Neuron (in vitro differentiated cells): ENCODE data around the gene DENND1A.

ENCODE experiments used
- H2AFZ ChIP-seq: one replicate; pipeline ENCODE4 v1.6.1; 2013; ENCODE audit warnings: low read depth, mild to moderate bottlenecking, inconsistent platforms, low read length, moderate library complexity
- H3K27me3 ChIP-seq: one replicate; pipeline ENCODE4 v1.6.1; 2013; ENCODE audit warnings: low read length; ENCODE audit not compliant: insufficient read depth
- H3K36me3 ChIP-seq: one replicate; pipeline ENCODE4 v1.6.1; 2013; ENCODE audit warnings: low read length; ENCODE audit not compliant: insufficient read depth
- H3K4me1 ChIP-seq: one replicate; pipeline ENCODE4 v1.6.1; 2013; ENCODE audit warnings: low read length; ENCODE audit not compliant: insufficient read depth
- H3K4me3 ChIP-seq: 2 replicates; pipeline ENCODE4 v1.5.1; 2013; ENCODE audit warnings: mild to moderate bottlenecking, low read length, moderate library complexity
- H3K9me3 ChIP-seq: one replicate; pipeline ENCODE4 v1.6.1; 2013; ENCODE audit warnings: low read length

Gene DENND1A

DNA sequence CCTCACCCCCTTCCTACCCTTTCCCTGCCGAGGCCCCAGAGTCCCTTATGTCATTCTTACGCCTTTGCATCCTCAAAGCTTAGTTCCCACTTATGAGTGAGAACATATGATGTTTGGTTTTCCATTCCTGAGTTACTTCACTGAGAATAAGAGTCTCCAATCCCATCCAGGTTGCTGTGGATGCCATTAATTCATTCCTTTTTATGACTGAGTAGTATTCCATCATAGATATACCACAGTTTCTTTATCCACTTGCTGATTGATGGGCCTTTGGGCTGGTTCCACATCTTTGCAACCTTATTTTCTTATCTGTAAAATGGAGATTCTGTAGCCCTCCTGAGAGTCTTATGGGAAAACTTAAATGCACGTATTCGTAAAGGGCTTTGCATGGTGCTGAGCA lies 537.1 kb downstream of the DENND1A start:
- no peaks in the 10 kb centered on the region for H3K36me3 ChIP-seq
- no peak overlapping the region for H2AFZ ChIP-seq
- peaks cover 23% of the 10 kb centered on the region for H3K4me1 ChIP-seq
- H3K27me3 ChIP-seq, result no peaks in the 10 kb centered on the region
- no peak overlapping the region for H3K4me3 ChIP-seq
- H3K9me3 ChIP-seq, result no peaks in the 10 kb centered on the region

GRCh38 chr9:123391946-123392345 lies 538.0 kb downstream of the DENND1A start:
- no peaks in the 10 kb centered on the region for H3K27me3 ChIP-seq
- no peak overlapping the region for H3K4me3 ChIP-seq
- H2AFZ ChIP-seq, result no peak overlapping the region
- no peaks in the 10 kb centered on the region for H3K9me3 ChIP-seq
- H3K4me1 ChIP-seq, result peaks cover 29% of the 10 kb centered on the region
- H3K36me3 ChIP-seq, result no peaks in the 10 kb centered on the region

- no peaks in the 10 kb centered on the region for H3K9me3 ChIP-seq
- H3K4me1 ChIP-seq, result peaks cover 30% of the 10 kb centered on the region
- no peaks in the 10 kb centered on the region for H3K27me3 ChIP-seq
- H3K36me3 ChIP-seq, result no peaks in the 10 kb centered on the region
- no peak overlapping the region for H2AFZ ChIP-seq
- no peak overlapping the region for H3K4me3 ChIP-seq
Measured at GRCh38 chr9:123391233-123391632, 538.7 kb downstream of the DENND1A start.

DNA sequence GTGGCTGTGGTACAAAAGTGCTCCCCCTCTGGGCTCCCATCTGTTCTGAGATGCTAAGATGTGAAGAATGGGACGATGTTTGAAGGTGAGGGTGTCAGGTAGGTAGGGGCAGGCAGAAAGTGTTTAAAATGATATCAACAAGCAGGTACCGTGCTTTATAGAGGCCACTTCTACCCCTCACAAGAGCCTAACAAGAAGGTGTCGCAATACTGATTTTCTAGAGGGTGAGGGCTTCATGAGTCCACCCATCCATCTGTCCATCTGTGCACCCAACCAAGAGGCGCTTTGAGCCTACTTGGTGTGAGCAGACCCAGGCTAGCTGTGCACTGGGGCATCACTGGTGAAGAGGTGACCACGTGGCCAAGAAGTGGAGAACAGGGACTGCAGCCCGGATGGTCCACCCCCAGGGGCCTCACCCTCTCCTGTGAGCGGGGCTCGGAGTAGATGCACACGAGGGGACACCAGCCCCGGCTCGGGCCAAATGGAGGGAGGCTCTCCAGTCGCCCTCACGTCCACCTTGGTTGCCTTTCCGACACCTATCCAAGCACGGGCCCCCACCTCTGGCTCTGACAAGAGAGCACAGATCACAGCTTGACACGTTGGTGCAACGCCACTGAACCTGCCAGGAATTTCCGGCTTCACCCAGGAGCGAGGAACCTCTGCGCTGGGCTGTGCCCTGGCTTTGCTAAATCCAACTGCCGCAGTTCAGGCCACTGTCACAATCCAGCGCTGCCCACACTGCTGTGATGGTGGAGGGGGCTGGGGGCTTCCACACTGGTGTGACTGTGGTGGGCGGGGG lies 539.4 kb downstream of the DENND1A start:
- Histone ChIP-seq H3K4me3 (no peak overlapping the region), H3K9me3 (no peaks in the 10 kb centered on the region), H3K4me1 (peaks cover 33% of the 10 kb centered on the region), H3K27me3 (no peaks in the 10 kb centered on the region), H3K36me3 (no peaks in the 10 kb centered on the region), H2AFZ (no peak overlapping the region)

DNA sequence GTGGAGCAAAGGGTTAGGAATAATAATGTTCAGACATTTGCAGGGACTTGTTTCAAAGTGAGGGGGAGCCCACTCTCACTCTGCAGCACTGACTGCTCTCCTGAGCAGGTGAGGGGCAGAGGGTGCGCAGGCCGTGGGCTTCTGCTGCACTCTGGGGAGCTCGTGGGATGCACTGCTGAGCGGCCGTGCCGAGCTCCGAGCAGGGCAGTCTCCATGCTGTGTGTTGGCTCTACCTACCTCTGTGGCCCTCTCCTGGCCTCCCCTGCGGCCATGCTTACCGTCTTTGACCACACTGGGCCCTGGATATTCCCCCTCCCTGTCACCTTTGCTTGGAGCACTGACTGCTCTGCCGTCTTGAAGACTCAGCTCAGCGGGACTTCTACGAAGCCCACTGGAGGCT lies 540.2 kb downstream of the DENND1A start:
- peaks cover 25% of the 10 kb centered on the region for H3K4me1 ChIP-seq
- no peak overlapping the region for H3K4me3 ChIP-seq
- H3K27me3 ChIP-seq, result no peaks in the 10 kb centered on the region

GRCh38 chr9:123389070-123389469 lies 540.9 kb downstream of the DENND1A start:
- Histone ChIP-seq H3K4me3 (no peak overlapping the region), H3K9me3 (no peaks in the 10 kb centered on the region), H2AFZ (no peak overlapping the region)

More for the DNA sequence above, 540.2 kb downstream of the DENND1A start:
- H3K36me3 ChIP-seq, result no peaks in the 10 kb centered on the region
- no peak overlapping the region for H2AFZ ChIP-seq
- no peaks in the 10 kb centered on the region for H3K9me3 ChIP-seq

GRCh38 chr9:123387686-123388085 lies 542.2 kb downstream of the DENND1A start:
- H3K4me1 ChIP-seq, result peaks cover 35% of the 10 kb centered on the region

More at GRCh38 chr9:123389070-123389469, 540.9 kb downstream of the DENND1A start:
- H3K36me3 ChIP-seq, result no peaks in the 10 kb centered on the region
- H3K4me1 ChIP-seq, result peaks cover 25% of the 10 kb centered on the region
- H3K27me3 ChIP-seq, result no peaks in the 10 kb centered on the region

DNA sequence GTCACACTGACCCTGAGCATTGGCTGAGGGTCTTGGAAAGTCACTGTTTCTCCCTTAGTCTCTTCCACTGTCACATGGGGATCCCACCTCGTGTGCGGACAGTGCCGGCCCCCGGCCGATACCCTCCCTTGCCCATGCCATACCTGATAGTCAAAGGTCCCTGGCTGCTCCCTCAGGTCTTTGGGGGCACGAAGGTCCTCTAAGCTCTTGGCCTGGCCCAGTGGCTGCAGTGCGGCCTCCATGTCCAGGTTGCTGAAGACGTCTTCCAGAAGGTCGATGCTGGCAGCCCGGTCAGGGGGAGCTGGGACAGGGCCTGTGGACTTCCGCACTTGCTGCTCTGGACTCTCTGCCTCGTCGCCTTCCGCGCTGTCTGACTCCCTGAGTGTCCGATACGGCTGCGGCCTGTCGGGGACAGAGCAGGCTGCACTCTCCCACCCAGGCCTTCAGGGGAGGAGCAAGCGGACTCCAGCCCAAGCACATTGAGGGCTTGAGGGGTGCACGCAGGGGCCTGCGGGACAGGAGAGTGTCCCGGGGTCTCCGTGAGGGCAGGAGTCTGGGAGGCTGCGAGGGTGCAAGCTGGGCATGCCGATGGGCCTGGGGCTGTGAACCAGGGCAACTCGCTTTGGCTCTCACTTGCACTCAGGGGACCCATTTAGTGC lies 546.3 kb downstream of the DENND1A start:
- H3K4me1 ChIP-seq, result peaks cover 24% of the 10 kb centered on the region
- no peak overlapping the region for H3K4me3 ChIP-seq
- no peaks in the 10 kb centered on the region for H3K27me3 ChIP-seq
- H2AFZ ChIP-seq, result no peak overlapping the region
- peaks cover 4% of the 10 kb centered on the region for H3K36me3 ChIP-seq
- no peaks in the 10 kb centered on the region for H3K9me3 ChIP-seq

More at GRCh38 chr9:123387686-123388085, 542.2 kb downstream of the DENND1A start:
- Histone ChIP-seq H3K4me3 (no peak overlapping the region), H3K9me3 (no peaks in the 10 kb centered on the region), H2AFZ (no peak overlapping the region), H3K27me3 (no peaks in the 10 kb centered on the region), H3K36me3 (no peaks in the 10 kb centered on the region)

- Histone ChIP-seq H3K36me3 (peaks cover 10% of the 10 kb centered on the region), H3K27me3 (no peaks in the 10 kb centered on the region), H3K4me1 (peaks cover 26% of the 10 kb centered on the region), H2AFZ (no peak overlapping the region), H3K9me3 (no peaks in the 10 kb centered on the region), H3K4me3 (no peak overlapping the region)
Measured at GRCh38 chr9:123382653-123383511, 547.0 kb downstream of the DENND1A start.

- Histone ChIP-seq H2AFZ (no peak overlapping the region), H3K4me3 (no peak overlapping the region), H3K9me3 (no peaks in the 10 kb centered on the region), H3K36me3 (peaks cover 28% of the 10 kb centered on the region), H3K27me3 (no peaks in the 10 kb centered on the region), H3K4me1 (peaks cover 22% of the 10 kb centered on the region)
Measured at GRCh38 chr9:123380852-123381705, 548.8 kb downstream of the DENND1A start.

GRCh38 chr9:123378956-123379660 lies 550.8 kb downstream of the DENND1A start:
- Histone ChIP-seq H3K4me1 (peaks cover 37% of the 10 kb centered on the region), H3K36me3 (peaks cover 47% of the 10 kb centered on the region), H3K4me3 (no peak overlapping the region), H3K27me3 (no peaks in the 10 kb centered on the region), H3K9me3 (no peaks in the 10 kb centered on the region), H2AFZ (no peak overlapping the region)

DNA sequence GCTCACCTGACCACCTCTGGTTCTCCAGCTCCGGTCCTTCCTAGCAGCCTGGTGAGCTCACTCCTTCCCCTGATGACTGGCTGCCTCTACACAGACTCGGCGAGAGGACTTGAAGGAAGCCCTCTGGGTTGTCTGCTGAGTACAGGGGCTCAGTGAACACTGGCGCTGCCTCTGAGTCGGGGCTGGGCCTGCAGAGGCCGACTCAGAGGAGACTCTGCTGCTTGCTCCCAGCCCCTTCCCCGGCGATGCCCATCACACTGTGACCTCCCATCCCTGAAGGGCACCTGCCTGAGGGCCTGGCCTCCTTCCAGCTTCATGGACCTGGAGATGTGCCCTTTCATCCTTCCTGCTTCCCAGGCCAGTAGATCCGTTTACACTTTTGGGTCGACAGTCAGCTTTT lies 551.9 kb downstream of the DENND1A start:
- Histone ChIP-seq H2AFZ (no peak overlapping the region), H3K9me3 (no peaks in the 10 kb centered on the region), H3K27me3 (no peaks in the 10 kb centered on the region), H3K36me3 (peaks cover 55% of the 10 kb centered on the region), H3K4me1 (peaks cover 36% of the 10 kb centered on the region), H3K4me3 (no peak overlapping the region)
